WTC11 (cell line): ENCODE results near the gene SERPINE1.

Source experiments
- CREB1 ChIP-seq: sonication (generic); formaldehyde crosslinking; IDR thresholded peaks from 2 replicates; pipeline ENCODE4 v1.8.0; 2023; ENCODE audit warnings: mild to moderate bottlenecking, missing genetic modification reagents
- CREM ChIP-seq: sonication (generic); formaldehyde crosslinking; IDR thresholded peaks from 2 replicates; pipeline ENCODE4 v1.8.1; 2022; ENCODE audit warnings: mild to moderate bottlenecking, missing genetic modification reagents, moderate library complexity
- ELF4 ChIP-seq: sonication (generic); formaldehyde crosslinking; IDR thresholded peaks from 2 replicates; pipeline ENCODE4 v1.8.1; 2022; ENCODE audit warnings: low read depth, mild to moderate bottlenecking, moderate library complexity, missing genetic modification reagents
- JUN ChIP-seq: sonication (generic); formaldehyde crosslinking; IDR thresholded peaks from 2 replicates; pipeline ENCODE4 v1.8.0; 2023; ENCODE audit warnings: mild to moderate bottlenecking, missing genetic modification reagents
- NFATC4 ChIP-seq: fragments of 250-450 bp; sonication (Bioruptor Pico); IDR thresholded peaks from 2 replicates; pipeline ENCODE4 v1.9.0; 2021; ENCODE audit warnings: mild to moderate bottlenecking
- NR2C2 ChIP-seq: sonication (generic); formaldehyde crosslinking; IDR thresholded peaks from 2 replicates; pipeline ENCODE4 v1.8.0; 2022; ENCODE audit warnings: mild to moderate bottlenecking, missing genetic modification reagents
- NR3C1 ChIP-seq: sonication (generic); formaldehyde crosslinking; conservative IDR thresholded peaks from 2 replicates; pipeline ENCODE4 v1.8.1; 2023; ENCODE audit warnings: low read depth, mild to moderate bottlenecking, missing genetic modification reagents
- OVOL2 ChIP-seq: fragments of 250-450 bp; sonication (Bioruptor Pico); IDR thresholded peaks from 2 replicates; pipeline ENCODE4 v1.9.0; 2021; ENCODE audit warnings: mild to moderate bottlenecking, borderline replicate concordance
- RELA ChIP-seq: sonication (generic); formaldehyde crosslinking; IDR thresholded peaks from 2 replicates; pipeline ENCODE4 v1.8.1; 2022; ENCODE audit warnings: missing genetic modification reagents, mild to moderate bottlenecking, borderline replicate concordance
- TF ChIP-seq, protein P1 (sequence below): fragments of 200-600 bp; IDR thresholded peaks from 2 replicates; pipeline ENCODE4 v1.8.0; 2022; ENCODE audit warnings: antibody characterized with exemption
- TF ChIP-seq, protein P2 (sequence below): sonication (generic); formaldehyde crosslinking; IDR thresholded peaks from 2 replicates; pipeline ENCODE4 v1.8.1; 2023; ENCODE audit warnings: mild to moderate bottlenecking, moderate library complexity, missing genetic modification reagents
- TF ChIP-seq, protein P3 (sequence below): sonication (generic); formaldehyde crosslinking; IDR thresholded peaks from 2 replicates; pipeline ENCODE4 v1.8.1; 2022; ENCODE audit warnings: low read depth, mild to moderate bottlenecking, moderate library complexity, missing genetic modification reagents, borderline replicate concordance
- TF ChIP-seq, protein P4 (sequence below): sonication (generic); formaldehyde crosslinking; IDR thresholded peaks from 2 replicates; pipeline ENCODE4 v1.8.1; 2023; ENCODE audit warnings: mild to moderate bottlenecking, missing genetic modification reagents, borderline replicate concordance

DNA sequence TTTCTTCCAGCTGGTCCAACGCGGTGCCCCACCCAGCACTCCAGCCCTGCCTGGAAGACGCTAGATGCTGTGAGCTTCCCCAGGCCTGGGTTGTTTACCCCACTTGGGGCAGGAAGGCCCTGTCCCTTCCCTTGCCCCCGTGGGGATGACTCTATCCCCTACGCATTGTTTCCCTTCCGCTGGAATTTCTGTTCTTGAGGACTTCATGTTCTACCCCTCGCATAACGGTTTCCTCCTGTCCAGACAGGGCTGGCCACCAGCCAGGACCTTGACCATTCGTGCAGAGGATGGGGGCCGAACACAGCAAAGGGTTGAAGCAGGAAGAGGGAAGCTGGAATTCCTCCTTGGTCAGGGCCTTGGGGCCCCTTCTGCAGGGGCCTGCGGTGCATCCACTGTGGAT is 14.7 kb upstream of the SERPINE1 start:
- TF ChIP-seq, protein P1, sequence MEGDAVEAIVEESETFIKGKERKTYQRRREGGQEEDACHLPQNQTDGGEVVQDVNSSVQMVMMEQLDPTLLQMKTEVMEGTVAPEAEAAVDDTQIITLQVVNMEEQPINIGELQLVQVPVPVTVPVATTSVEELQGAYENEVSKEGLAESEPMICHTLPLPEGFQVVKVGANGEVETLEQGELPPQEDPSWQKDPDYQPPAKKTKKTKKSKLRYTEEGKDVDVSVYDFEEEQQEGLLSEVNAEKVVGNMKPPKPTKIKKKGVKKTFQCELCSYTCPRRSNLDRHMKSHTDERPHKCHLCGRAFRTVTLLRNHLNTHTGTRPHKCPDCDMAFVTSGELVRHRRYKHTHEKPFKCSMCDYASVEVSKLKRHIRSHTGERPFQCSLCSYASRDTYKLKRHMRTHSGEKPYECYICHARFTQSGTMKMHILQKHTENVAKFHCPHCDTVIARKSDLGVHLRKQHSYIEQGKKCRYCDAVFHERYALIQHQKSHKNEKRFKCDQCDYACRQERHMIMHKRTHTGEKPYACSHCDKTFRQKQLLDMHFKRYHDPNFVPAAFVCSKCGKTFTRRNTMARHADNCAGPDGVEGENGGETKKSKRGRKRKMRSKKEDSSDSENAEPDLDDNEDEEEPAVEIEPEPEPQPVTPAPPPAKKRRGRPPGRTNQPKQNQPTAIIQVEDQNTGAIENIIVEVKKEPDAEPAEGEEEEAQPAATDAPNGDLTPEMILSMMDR = no peak
- no peak for TF ChIP-seq NFATC4 (CRISPR knock-in tag)
- TF ChIP-seq, protein P2, sequence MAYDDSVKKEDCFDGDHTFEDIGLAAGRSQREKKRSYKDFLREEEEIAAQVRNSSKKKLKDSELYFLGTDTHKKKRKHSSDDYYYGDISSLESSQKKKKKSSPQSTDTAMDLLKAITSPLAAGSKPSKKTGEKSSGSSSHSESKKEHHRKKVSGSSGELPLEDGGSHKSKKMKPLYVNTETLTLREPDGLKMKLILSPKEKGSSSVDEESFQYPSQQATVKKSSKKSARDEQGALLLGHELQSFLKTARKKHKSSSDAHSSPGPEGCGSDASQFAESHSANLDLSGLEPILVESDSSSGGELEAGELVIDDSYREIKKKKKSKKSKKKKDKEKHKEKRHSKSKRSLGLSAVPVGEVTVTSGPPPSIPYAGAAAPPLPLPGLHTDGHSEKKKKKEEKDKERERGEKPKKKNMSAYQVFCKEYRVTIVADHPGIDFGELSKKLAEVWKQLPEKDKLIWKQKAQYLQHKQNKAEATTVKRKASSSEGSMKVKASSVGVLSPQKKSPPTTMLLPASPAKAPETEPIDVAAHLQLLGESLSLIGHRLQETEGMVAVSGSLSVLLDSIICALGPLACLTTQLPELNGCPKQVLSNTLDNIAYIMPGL (CRISPR knock-in tag) = no peak
- TF ChIP-seq JUN (CRISPR knock-in tag) = no peak
- no peak for TF ChIP-seq CREM (CRISPR knock-in tag)
- no peak for TF ChIP-seq CREB1 (CRISPR knock-in tag)
- no peak for TF ChIP-seq RELA
- no peak for TF ChIP-seq OVOL2 (CRISPR knock-in tag)
- TF ChIP-seq NR2C2 = no peak
- TF ChIP-seq, protein P3, sequence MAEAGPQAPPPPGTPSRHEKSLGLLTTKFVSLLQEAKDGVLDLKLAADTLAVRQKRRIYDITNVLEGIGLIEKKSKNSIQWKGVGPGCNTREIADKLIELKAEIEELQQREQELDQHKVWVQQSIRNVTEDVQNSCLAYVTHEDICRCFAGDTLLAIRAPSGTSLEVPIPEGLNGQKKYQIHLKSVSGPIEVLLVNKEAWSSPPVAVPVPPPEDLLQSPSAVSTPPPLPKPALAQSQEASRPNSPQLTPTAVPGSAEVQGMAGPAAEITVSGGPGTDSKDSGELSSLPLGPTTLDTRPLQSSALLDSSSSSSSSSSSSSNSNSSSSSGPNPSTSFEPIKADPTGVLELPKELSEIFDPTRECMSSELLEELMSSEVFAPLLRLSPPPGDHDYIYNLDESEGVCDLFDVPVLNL (CRISPR knock-in tag) = no peak
- TF ChIP-seq ELF4 = no peak
- no peak for TF ChIP-seq NR3C1 (CRISPR knock-in tag)
- TF ChIP-seq, protein P4, sequence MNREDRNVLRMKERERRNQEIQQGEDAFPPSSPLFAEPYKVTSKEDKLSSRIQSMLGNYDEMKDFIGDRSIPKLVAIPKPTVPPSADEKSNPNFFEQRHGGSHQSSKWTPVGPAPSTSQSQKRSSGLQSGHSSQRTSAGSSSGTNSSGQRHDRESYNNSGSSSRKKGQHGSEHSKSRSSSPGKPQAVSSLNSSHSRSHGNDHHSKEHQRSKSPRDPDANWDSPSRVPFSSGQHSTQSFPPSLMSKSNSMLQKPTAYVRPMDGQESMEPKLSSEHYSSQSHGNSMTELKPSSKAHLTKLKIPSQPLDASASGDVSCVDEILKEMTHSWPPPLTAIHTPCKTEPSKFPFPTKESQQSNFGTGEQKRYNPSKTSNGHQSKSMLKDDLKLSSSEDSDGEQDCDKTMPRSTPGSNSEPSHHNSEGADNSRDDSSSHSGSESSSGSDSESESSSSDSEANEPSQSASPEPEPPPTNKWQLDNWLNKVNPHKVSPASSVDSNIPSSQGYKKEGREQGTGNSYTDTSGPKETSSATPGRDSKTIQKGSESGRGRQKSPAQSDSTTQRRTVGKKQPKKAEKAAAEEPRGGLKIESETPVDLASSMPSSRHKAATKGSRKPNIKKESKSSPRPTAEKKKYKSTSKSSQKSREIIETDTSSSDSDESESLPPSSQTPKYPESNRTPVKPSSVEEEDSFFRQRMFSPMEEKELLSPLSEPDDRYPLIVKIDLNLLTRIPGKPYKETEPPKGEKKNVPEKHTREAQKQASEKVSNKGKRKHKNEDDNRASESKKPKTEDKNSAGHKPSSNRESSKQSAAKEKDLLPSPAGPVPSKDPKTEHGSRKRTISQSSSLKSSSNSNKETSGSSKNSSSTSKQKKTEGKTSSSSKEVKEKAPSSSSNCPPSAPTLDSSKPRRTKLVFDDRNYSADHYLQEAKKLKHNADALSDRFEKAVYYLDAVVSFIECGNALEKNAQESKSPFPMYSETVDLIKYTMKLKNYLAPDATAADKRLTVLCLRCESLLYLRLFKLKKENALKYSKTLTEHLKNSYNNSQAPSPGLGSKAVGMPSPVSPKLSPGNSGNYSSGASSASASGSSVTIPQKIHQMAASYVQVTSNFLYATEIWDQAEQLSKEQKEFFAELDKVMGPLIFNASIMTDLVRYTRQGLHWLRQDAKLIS (CRISPR knock-in tag) = no peak
